ENCODE measurements around the gene PPP1R2B. TPM values are rescaled to one million over a fixed set of nuclear protein-coding genes. Genes with fewer than 3 reads are reported as not detected.

The PPP1R2B gene
- total RNA-seq (ENCODE audit: unreplicated experiment) = not detected
- long read RNA-seq = 0 reads

- Mint-ChIP-seq H3K4me3 (ENCODE audit: unreplicated experiment) (no peak within 1 kb of the TSS), H3K4me1 (ENCODE audit: unreplicated experiment) (peaks cover 4% of the 10 kb centered on the region), H3K36me3 (ENCODE audit: low read depth, unreplicated experiment) (no peaks in the 10 kb centered on the region), H3K27ac (ENCODE audit: unreplicated experiment) (no peak within 1 kb of the TSS), H3K27me3 (ENCODE audit: unreplicated experiment) (no peaks in the 10 kb centered on the region), H3K9me3 (ENCODE audit: unreplicated experiment) (peaks cover 5% of the 10 kb centered on the region)
- DNase-seq (ENCODE audit: low spot score) = no peak
- no peak for TF ChIP-seq CTCF (IDR thresholded peaks at IDR 0.05; ENCODE audit: unreplicated experiment)
Measured at GRCh38 chr5:156850206-156850751, at the start of gene PPP1R2B. PPP1R2B (plus strand) TSS chr5:156850295; CDS start chr5:156850563, 268 bp downstream.

GRCh38 chr5:156800929-156801328 lies 49.2 kb upstream of the PPP1R2B start:
- TF ChIP-seq CTCF (IDR thresholded peaks at IDR 0.05; ENCODE audit: unreplicated experiment) = no peak
- no peaks in the 10 kb centered on the region for H3K36me3 Mint-ChIP-seq (ENCODE audit: low read depth, unreplicated experiment)
- no peak overlapping the region for H3K27ac Mint-ChIP-seq (ENCODE audit: unreplicated experiment)
- H3K27me3 Mint-ChIP-seq (ENCODE audit: unreplicated experiment) = no peaks in the 10 kb centered on the region
- peaks cover 21% of the 10 kb centered on the region for H3K4me1 Mint-ChIP-seq (ENCODE audit: unreplicated experiment)
- H3K9me3 Mint-ChIP-seq (ENCODE audit: unreplicated experiment) = no peaks in the 10 kb centered on the region
- H3K4me3 Mint-ChIP-seq (ENCODE audit: unreplicated experiment) = no peak overlapping the region
- no peak for DNase-seq (ENCODE audit: low spot score)

- Mint-ChIP-seq H3K27me3 (ENCODE audit: unreplicated experiment) (no peaks in the 10 kb centered on the region), H3K4me1 (ENCODE audit: unreplicated experiment) (peaks cover 21% of the 10 kb centered on the region), H3K9me3 (ENCODE audit: unreplicated experiment) (peaks cover 3% of the 10 kb centered on the region), H3K36me3 (ENCODE audit: low read depth, unreplicated experiment) (no peaks in the 10 kb centered on the region), H3K27ac (ENCODE audit: unreplicated experiment) (no peak overlapping the region), H3K4me3 (ENCODE audit: unreplicated experiment) (no peak overlapping the region)
- no peak for DNase-seq (ENCODE audit: low spot score)
- TF ChIP-seq CTCF (IDR thresholded peaks at IDR 0.05; ENCODE audit: unreplicated experiment) = no peak
Measured at GRCh38 chr5:156802501-156802900, 47.6 kb upstream of the PPP1R2B start.

GRCh38 chr5:156803404-156803803 lies 46.7 kb upstream of the PPP1R2B start:
- Mint-ChIP-seq H3K4me3 (ENCODE audit: unreplicated experiment) (no peak overlapping the region), H3K4me1 (ENCODE audit: unreplicated experiment) (peaks cover 21% of the 10 kb centered on the region), H3K36me3 (ENCODE audit: low read depth, unreplicated experiment) (no peaks in the 10 kb centered on the region), H3K27me3 (ENCODE audit: unreplicated experiment) (no peaks in the 10 kb centered on the region), H3K9me3 (ENCODE audit: unreplicated experiment) (peaks cover 4% of the 10 kb centered on the region), H3K27ac (ENCODE audit: unreplicated experiment) (no peak overlapping the region)
- DNase-seq (ENCODE audit: low spot score) = no peak
- no peak for TF ChIP-seq CTCF (IDR thresholded peaks at IDR 0.05; ENCODE audit: unreplicated experiment)

- TF ChIP-seq CTCF (IDR thresholded peaks at IDR 0.05; ENCODE audit: unreplicated experiment) = no peak
- no peak overlapping the region for H3K4me3 Mint-ChIP-seq (ENCODE audit: unreplicated experiment)
- no peaks in the 10 kb centered on the region for H3K9me3 Mint-ChIP-seq (ENCODE audit: unreplicated experiment)
- no peak overlapping the region for H3K27ac Mint-ChIP-seq (ENCODE audit: unreplicated experiment)
- no peak for DNase-seq (ENCODE audit: low spot score)
- H3K27me3 Mint-ChIP-seq (ENCODE audit: unreplicated experiment) = no peaks in the 10 kb centered on the region
- H3K36me3 Mint-ChIP-seq (ENCODE audit: low read depth, unreplicated experiment) = no peaks in the 10 kb centered on the region
- H3K4me1 Mint-ChIP-seq (ENCODE audit: unreplicated experiment) = no peaks in the 10 kb centered on the region
Measured at GRCh38 chr5:156812959-156813358, 37.1 kb upstream of the PPP1R2B start.

All from endothelial cell (in vitro differentiated cells).